ENCODE results near the gene BMP4.

- no peak for TF ChIP-seq CTCF (IDR thresholded peaks at IDR 0.05)
- no peak for TF ChIP-seq POLR2A (IDR thresholded peaks at IDR 0.05)
Observed at GRCh38 chr14:53938136-53938837, 18.3 kb downstream of the BMP4 start.

All from Peyer's patch (tissue), 4 donors.